ENCODE measurements around the gene SLC25A26. TPM values are rescaled to one million over a fixed set of nuclear protein-coding genes. Genes with fewer than 3 reads are reported as not detected.

The SLC25A26 gene
- total RNA-seq, 1 donor, result 14.0 TPM

DNA sequence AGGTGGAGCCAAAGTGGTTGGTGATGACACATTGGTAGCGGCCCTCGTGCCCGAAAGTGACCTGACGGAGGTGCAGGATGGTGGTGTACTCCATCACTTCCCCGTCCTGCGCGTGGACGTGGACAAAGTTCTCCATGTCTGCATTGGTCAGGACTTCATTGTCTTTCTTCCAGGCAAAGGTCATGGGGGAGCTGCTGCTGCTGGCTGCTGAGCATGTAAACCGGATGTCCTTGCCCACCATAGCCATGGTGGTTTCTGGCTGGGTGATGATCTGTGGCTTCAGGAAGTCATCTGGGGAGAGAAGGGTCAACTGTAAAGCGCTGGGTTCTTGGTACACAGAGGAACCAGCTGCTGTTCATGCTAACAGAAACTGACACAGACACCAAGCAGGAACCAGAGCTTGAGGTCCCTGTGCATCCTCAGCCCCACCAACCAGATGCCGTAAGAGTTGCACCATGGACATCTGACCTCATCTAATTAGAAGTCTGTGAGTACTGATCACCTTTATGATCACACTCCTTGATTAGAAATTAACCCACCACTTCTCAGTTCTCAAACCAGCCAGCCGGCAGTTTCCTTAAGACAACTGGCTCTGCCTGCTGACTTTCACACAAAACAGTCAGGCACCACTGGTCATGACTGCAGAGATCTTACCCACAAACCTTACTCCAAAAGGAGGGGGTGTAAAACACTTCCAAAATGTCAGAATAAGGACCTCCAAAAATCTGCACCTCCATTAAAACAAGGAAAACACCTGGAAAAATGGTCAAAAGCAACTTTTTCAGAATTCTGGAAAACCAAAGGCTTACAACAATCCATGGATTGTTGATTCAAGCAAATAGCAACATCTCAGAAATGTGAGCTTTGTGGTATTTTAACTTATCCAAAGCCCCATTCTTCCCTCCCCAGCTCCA is 165.5 kb downstream of the SLC25A26 start:
- no peak for DNase-seq (ENCODE audit: low read depth)
- TF ChIP-seq CTCF (IDR thresholded peaks at IDR 0.05; ENCODE audit: insufficient read depth, low read length), result no peak
- H3K4me3 ChIP-seq (ENCODE audit: low read depth, low read length), result no peak overlapping the region

DNA sequence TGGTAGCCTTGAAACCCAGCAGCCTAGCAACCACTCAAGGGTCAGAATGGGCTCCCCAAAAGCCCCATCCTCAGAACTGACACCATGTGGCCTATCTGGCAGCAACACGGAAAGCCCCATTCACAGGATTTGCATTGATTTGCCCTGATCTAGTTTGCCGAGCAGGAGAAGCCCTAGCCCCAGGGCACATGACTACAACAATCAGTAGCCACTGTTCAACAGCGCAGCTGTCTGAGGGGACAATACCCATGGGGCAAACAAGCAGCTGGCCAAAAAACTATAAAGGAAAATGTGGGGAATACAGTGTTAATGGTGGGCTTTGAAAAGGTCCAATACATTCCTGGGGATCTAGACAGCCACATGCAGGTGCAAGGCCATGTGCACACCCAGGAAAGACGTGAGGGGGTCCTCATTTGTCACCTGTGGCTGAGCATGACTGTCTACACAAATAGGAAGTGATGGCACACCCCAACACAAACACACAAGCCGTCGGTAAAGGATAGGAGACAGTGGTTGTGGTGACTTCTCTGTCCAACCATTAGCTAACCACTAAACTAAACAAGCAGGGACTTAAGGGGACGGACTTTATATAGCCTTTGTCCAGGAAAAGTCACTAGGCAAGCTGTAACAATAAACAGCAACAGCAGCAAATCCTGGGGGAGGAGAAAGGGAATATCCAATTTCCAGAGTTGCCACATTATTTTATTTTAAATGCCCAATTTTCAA is 166.3 kb downstream of the SLC25A26 start:
- TF ChIP-seq CTCF (IDR thresholded peaks at IDR 0.05; ENCODE audit: insufficient read depth, low read length), result no peak
- no peak for DNase-seq (ENCODE audit: low read depth)

DNA sequence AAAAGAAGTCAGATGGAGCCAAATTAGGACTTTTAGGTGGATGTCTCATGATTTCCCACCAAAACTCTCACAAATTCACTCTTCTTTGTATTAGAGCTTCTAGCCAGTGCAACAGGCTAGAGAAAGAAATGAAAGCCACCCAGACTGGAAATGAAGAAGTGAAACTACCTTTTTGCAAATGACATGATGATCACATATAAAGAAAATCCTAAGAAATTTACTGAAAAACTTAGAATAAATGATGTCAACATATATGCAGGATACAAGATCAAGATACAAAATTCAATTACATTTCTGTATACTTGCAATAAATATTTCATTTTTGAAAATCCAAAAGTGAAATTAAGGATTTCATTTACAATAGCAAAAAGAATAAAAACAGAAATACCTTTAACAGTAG is 169.2 kb downstream of the SLC25A26 start:
- no peak for DNase-seq (ENCODE audit: low read depth)
- H3K4me3 ChIP-seq (ENCODE audit: low read depth, low read length), result no peak overlapping the region
- TF ChIP-seq CTCF (IDR thresholded peaks at IDR 0.05; ENCODE audit: insufficient read depth, low read length), result no peak

More for the DNA sequence above, 166.3 kb downstream of the SLC25A26 start:
- no peak overlapping the region for H3K4me3 ChIP-seq (ENCODE audit: low read depth, low read length)

DNA sequence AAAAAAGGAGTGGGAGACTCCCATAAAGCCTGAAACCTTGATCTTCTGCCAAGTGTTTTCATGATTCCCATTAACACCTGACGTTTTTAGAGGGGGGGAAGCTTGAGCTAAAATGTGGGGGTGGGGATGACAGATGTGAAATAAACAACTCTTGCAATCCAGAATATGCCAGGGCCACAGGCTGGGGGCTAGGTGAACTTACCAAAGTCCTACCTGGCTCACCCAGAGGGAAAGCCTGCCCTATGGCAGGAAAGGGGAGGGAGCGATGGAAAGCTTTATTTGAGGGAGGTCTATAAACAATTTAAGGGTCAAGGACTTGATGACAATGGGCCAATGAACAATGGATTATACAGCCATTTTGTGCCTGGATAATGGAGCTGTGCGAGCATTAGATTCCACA is 171.7 kb downstream of the SLC25A26 start:
- no peak overlapping the region for H3K4me3 ChIP-seq (ENCODE audit: low read depth, low read length)
- DNase-seq (ENCODE audit: low read depth), result no peak
- TF ChIP-seq CTCF (IDR thresholded peaks at IDR 0.05; ENCODE audit: insufficient read depth, low read length), result no peak

GRCh38 chr3:66392966-66393332 is 172.1 kb downstream of the SLC25A26 start:
- DNase-seq (ENCODE audit: low read depth), result no peak
- TF ChIP-seq CTCF (IDR thresholded peaks at IDR 0.05; ENCODE audit: insufficient read depth, low read length), result no peak
- H3K4me3 ChIP-seq (ENCODE audit: low read depth, low read length), result no peak overlapping the region

GRCh38 chr3:66393333-66394005 is 172.7 kb downstream of the SLC25A26 start:
- TF ChIP-seq CTCF (IDR thresholded peaks at IDR 0.05; ENCODE audit: insufficient read depth, low read length), result no peak
- H3K4me3 ChIP-seq (ENCODE audit: low read depth, low read length), result no peak overlapping the region
- peak; percentile 73 for DNase-seq (ENCODE audit: low read depth)
